Endothelial cell of umbilical vein (primary cell): ENCODE results near the gene CAT. TPM values are rescaled to one million over a fixed set of nuclear protein-coding genes. Genes with fewer than 3 reads are reported as not detected.

Source experiments
- BruUV-seq: library from RNA; stranded (reverse); fragments of 400-500 nt; replicated peaks from 2 replicates; lab custom pipeline; 2021; lab: Mats Ljungman, UMichigan
- CTCF ChIA-PET: fragments of 300-600, 350-600 bp; sonication (Branson Sonifier 250); formaldehyde crosslinking; loops from one replicate; lab custom pipeline; 2021; ENCODE audit warnings: antibody characterized with exemption, inconsistent platforms; lab: Charles Lee
- POLR2A ChIA-PET: fragments of 300-600, 350-600 bp; sonication (Branson Sonifier 250); formaldehyde crosslinking; loops from one replicate; lab custom pipeline; 2021; ENCODE audit warnings: antibody characterized with exemption, inconsistent platforms; lab: Charles Lee
- DNase-seq: peaks from one replicate; pipeline ENCODE4 v3.0.0-alpha.2; 2011; ENCODE audit warnings: low read depth, low spot score
- FAIRE-seq: peaks from 2 replicates; lab custom pipeline; 2011; peaks lifted over from hg19 to GRCh38; lab: Jason Lieb, UNC
- H2AFZ ChIP-seq: 2 replicates; pipeline ENCODE4 v1.6.0; 2012; ENCODE audit warnings: low read depth, low read length, control low read depth, inconsistent platforms
- H3K27ac ChIP-seq: 2 replicates; pipeline ENCODE4 v1.5.1; 2011; ENCODE audit warnings: low read depth, mild to moderate bottlenecking, control low read depth, low read length, moderate library complexity; ENCODE audit not compliant: insufficient read depth
- H3K27me3 ChIP-seq, 2 experiments: 2 replicates each; pipeline versions ENCODE4 v1.6.0 to v1.6.1; 2011; ENCODE audit warnings: low read length in 2 of 2, mixed read lengths in 1 of 2; ENCODE audit not compliant: control insufficient read depth in 2 of 2, insufficient read depth in 2 of 2
- H3K36me3 ChIP-seq, 2 experiments: 2 replicates in 1 of 2; 3 replicates in 1 of 2; pipeline ENCODE4 v1.5.1; 2011; ENCODE audit warnings: low read length in 2 of 2, mild to moderate bottlenecking in 1 of 2, moderate library complexity in 1 of 2; ENCODE audit not compliant: control insufficient read depth in 2 of 2, insufficient read depth in 2 of 2; ENCODE audit errors: extremely low read depth in 1 of 2
- H3K4me1 ChIP-seq: 3 replicates; pipeline ENCODE4 v1.5.1; 2011; ENCODE audit warnings: mild to moderate bottlenecking, low read length; ENCODE audit not compliant: control insufficient read depth, insufficient read depth; ENCODE audit errors: extremely low read depth
- H3K4me2 ChIP-seq: 2 replicates; pipeline ENCODE4 v1.6.1; 2011; ENCODE audit warnings: low read length, control low read depth, mixed read lengths; ENCODE audit not compliant: insufficient read depth
- H3K4me3 ChIP-seq, 3 experiments: fragments of 200-600 bp in 1 of 3; sonication (generic), shearing (Covaris generic) in 1 of 3; replicated peaks in 1 of 3; 2 replicates each; pipeline ENCODE4 v1.5.1; 2011 to 2016; ENCODE audit warnings: control low read depth in 3 of 3, low read length in 3 of 3, mild to moderate bottlenecking in 2 of 3, inconsistent platforms in 1 of 3, low read depth in 1 of 3, moderate library complexity in 1 of 3; ENCODE audit not compliant: insufficient read depth in 1 of 3
- H3K79me2 ChIP-seq: 2 replicates; pipeline ENCODE4 v1.6.0; 2012; ENCODE audit warnings: low read length, inconsistent platforms; ENCODE audit not compliant: control insufficient read depth, insufficient read depth
- H3K9ac ChIP-seq: replicated peaks from 2 replicates; pipeline ENCODE3; 2011; ENCODE audit warnings: low read length, control low read depth; ENCODE audit not compliant: insufficient read depth; ENCODE audit errors: extremely low read depth
- H3K9me1 ChIP-seq: replicated peaks from 3 replicates; pipeline ENCODE4 v1.6.0; 2011; ENCODE audit warnings: mild to moderate bottlenecking, low read length; ENCODE audit not compliant: control insufficient read depth, insufficient read depth; ENCODE audit errors: extremely low read depth
- H3K9me3 ChIP-seq: replicated peaks from 2 replicates; pipeline ENCODE4 v1.5.1; 2012; ENCODE audit warnings: low read length, inconsistent platforms; ENCODE audit not compliant: control insufficient read depth, insufficient read depth
- H4K20me1 ChIP-seq: replicated peaks from 2 replicates; pipeline ENCODE3; 2011; ENCODE audit warnings: mild to moderate bottlenecking, low read length; ENCODE audit not compliant: control insufficient read depth, insufficient read depth; ENCODE audit errors: extremely low read depth
- EZH2 ChIP-seq: IDR thresholded peaks from 2 replicates; pipeline ENCODE4 v1.6.1; 2012; ENCODE audit warnings: borderline replicate concordance, low read depth, mild to moderate bottlenecking, moderate library complexity, low read length, inconsistent platforms; ENCODE audit not compliant: severe bottlenecking
- FOS ChIP-seq: IDR thresholded peaks from 2 replicates; pipeline ENCODE4 v1.6.1; 2011; ENCODE audit warnings: mild to moderate bottlenecking, low read length, moderate library complexity, borderline replicate concordance; ENCODE audit not compliant: insufficient read depth
- GATA2 ChIP-seq: IDR thresholded peaks from 2 replicates; pipeline ENCODE4 v1.7.0; 2011; ENCODE audit warnings: low read depth, mild to moderate bottlenecking, moderate library complexity, mixed read lengths, low read length; ENCODE audit not compliant: insufficient read length, insufficient read depth
- JUN ChIP-seq: IDR thresholded peaks from 2 replicates; pipeline ENCODE4 v1.6.1; 2011; ENCODE audit warnings: borderline replicate concordance, low read depth; ENCODE audit not compliant: insufficient read length, insufficient read depth
- MYC ChIP-seq: IDR thresholded peaks from one replicate; pipeline ENCODE4 v1.6.1; 2011; ENCODE audit warnings: mild to moderate bottlenecking, low read depth, low read length
- POLR2A ChIP-seq: IDR thresholded peaks from 2 replicates; pipeline ENCODE4 v1.6.1; 2012; ENCODE audit warnings: low read depth, mild to moderate bottlenecking, control low read depth, low read length
- POLR2AphosphoS5 ChIP-seq: IDR thresholded peaks from 2 replicates; pipeline ENCODE4 v1.6.1; 2012; ENCODE audit warnings: low read depth, mild to moderate bottlenecking, control low read depth, low read length, moderate library complexity; ENCODE audit not compliant: insufficient read depth
- dilution Hi-C: fragments of 300-500 bp; cut with MboI; formaldehyde crosslinking; loops from one replicate; pipeline ENCODE4 v1.15.0; 2019; ENCODE audit warnings: low sequenced_read_pairs; ENCODE audit not compliant: extremely low pct_ligation_motif_present
- intact Hi-C: fragments of 100-400 bp; cut with micrococcal nuclease; formaldehyde crosslinking; loops from one replicate; pipeline ENCODE4 v1.10.0; 2022
- polyA plus RNA-seq, 4 experiments: library from polyadenylated mRNA; depleted of rRNA in 3 of 4; stranded (reverse) in 3 of 4; unstranded in 1 of 4; fragments of >200 nt; gene quantifications; 2 replicates each; pipeline versions ENCODE4 v1.2.1 to v1.2.3, GENCODE V29; 2011 to 2012; ENCODE audit warnings: missing spikeins in 1 of 4
- total RNA-seq: library from RNA; stranded (reverse); gene quantifications from 2 replicates; pipeline ENCODE4 v1.2.3, GENCODE V29; 2021
- TF ChIP-seq, protein P1 (sequence below): IDR thresholded peaks from 2 replicates; pipeline ENCODE4 v1.6.1; 2011; ENCODE audit not compliant: insufficient read depth, insufficient read length
- TF ChIP-seq, protein P2 (sequence below), 2 donors: IDR thresholded peaks; 1 replicate in 1 of 2; 2 replicates in 1 of 2; pipeline ENCODE4 v1.5.1; 2011; ENCODE audit warnings: low read length in 2 of 2, mild to moderate bottlenecking in 2 of 2, moderate library complexity in 2 of 2, control low read depth in 1 of 2, inconsistent platforms in 1 of 2, low read depth in 1 of 2; ENCODE audit not compliant: insufficient read depth in 1 of 2; ENCODE audit errors: extremely low read depth in 1 of 2

Gene CAT
- total and polyA plus RNA-seq, 2 donors (not counting 3 experiments of a cell fraction or from before 2014, with no cell fraction given) = 32.7 to 50.5 TPM

DNA sequence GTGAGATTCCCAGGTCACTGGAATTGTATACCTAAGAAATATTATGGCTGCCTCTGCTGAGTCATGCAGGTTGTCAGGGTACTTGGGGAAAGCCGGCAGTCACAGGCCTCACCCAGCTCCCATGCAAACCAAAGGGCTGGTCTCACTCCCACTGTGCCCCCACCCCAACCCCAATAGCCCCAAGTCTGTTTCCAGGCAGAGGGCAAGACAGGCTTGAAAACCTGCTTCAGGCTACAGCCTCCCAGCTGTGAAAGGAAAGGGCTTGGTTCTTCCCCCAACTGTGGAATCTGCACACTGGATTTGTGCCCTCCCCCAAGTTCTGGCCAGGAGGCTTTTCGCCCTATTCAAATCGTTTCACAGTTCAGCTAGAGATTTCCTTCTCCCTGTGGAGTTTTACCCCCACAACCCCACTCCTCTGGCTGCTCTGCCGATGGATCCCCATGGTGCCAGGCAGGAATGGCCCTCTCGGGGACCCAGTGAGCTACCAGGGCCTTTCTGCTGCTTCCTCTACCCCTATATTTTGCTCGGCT is 43.9 kb upstream of the CAT start:
- Histone ChIP-seq H3K27me3 (peaks cover 0 to 3% of the 10 kb centered on the region in 2 experiments), H3K27ac (no peak overlapping the region), H3K4me1 (no peaks in the 10 kb centered on the region), H3K36me3 (no peaks in the 10 kb centered on the region), H3K9ac (no peak overlapping the region), H3K4me2 (no peak overlapping the region), H3K79me2 (no peaks in the 10 kb centered on the region), H3K4me3 (no peak overlapping the region), H3K9me1 (no peaks in the 10 kb centered on the region), H2AFZ (no peak overlapping the region), H3K9me3 (no peaks in the 10 kb centered on the region), H4K20me1 (no peaks in the 10 kb centered on the region)
- TF ChIP-seq POLR2A (no peak), POLR2AphosphoS5 (no peak), EZH2 (no peak), FOS (no peak), MYC (no peak), JUN (no peak), GATA2 (no peak)
- TF ChIP-seq, protein P1, sequence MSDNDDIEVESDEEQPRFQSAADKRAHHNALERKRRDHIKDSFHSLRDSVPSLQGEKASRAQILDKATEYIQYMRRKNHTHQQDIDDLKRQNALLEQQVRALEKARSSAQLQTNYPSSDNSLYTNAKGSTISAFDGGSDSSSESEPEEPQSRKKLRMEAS = no peak
- TF ChIP-seq, protein P2, sequence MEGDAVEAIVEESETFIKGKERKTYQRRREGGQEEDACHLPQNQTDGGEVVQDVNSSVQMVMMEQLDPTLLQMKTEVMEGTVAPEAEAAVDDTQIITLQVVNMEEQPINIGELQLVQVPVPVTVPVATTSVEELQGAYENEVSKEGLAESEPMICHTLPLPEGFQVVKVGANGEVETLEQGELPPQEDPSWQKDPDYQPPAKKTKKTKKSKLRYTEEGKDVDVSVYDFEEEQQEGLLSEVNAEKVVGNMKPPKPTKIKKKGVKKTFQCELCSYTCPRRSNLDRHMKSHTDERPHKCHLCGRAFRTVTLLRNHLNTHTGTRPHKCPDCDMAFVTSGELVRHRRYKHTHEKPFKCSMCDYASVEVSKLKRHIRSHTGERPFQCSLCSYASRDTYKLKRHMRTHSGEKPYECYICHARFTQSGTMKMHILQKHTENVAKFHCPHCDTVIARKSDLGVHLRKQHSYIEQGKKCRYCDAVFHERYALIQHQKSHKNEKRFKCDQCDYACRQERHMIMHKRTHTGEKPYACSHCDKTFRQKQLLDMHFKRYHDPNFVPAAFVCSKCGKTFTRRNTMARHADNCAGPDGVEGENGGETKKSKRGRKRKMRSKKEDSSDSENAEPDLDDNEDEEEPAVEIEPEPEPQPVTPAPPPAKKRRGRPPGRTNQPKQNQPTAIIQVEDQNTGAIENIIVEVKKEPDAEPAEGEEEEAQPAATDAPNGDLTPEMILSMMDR (IDR thresholded peaks at IDR 0.05; ENCODE audit: extremely low read depth in 1 of 2, insufficient read depth in 1 of 2, low read depth in 1 of 2, low read length in 2 of 2) = no peak
- POLR2A ChIA-PET = no interaction called here
- intact Hi-C loops = no loop called here
- CTCF ChIA-PET = interaction anchor here (1.3 to 1.4 kb wide), 3 partner anchors 9 to 12 kb away, joined by 3 to 4 read pairs (median 3); no protein-coding TSS in a partner anchor
- no TSS peak for BruUV-seq
- DNase-seq = no peak
- no peak for FAIRE-seq
- dilution Hi-C loops = no loop called here
